GM21786 (cell line): ENCODE data around the gene MRPL42.
"Not testable (repeated sequence)": the region's sequence is repeated elsewhere in the genome, so short reads cannot be mapped to it uniquely, and the experiment has no call there.

Experiments used
- ATAC-seq: cut with Tn5 transposase; IDR thresholded peaks from one replicate; pipeline ENCODE4 v1.9.1; 2021; ENCODE audit not compliant: unreplicated experiment

Gene MRPL42

GRCh38 chr12:93467351-93468007 is at the start of gene MRPL42:
Gene MRPL42 (plus strand): TSS chr12:93467514. CDS start chr12:93469286, 1,772 bp downstream.
- peak; percentile 88 for ATAC-seq

DNA sequence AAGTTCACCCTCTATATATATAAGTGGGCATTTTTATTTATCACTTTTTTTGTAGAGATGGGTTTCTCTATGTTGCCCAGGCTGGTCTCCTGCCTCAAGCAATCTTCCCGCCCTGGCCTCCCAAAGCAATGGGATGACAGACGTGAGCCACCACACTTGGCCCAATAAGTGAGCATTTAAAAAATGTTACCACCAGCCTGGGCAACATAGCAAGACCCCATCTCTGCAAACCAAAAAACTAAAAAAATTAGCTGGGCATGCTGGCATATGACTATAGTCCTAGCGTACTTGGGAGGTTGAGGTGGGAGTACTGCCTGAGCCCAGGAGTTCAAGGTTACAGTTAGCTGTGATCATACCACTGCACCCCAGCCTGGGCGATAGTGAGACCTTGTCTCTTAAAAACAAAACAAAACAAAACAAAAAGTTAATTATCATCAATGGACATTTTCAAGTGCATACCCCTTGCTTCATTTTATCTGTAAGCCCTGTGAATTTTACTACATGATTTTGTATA is 49.3 kb upstream of the MRPL42 start:
- no peak for ATAC-seq

- ATAC-seq: peak; percentile 46
Measured at GRCh38 chr12:93419388-93420034, 47.8 kb upstream of the MRPL42 start.

DNA sequence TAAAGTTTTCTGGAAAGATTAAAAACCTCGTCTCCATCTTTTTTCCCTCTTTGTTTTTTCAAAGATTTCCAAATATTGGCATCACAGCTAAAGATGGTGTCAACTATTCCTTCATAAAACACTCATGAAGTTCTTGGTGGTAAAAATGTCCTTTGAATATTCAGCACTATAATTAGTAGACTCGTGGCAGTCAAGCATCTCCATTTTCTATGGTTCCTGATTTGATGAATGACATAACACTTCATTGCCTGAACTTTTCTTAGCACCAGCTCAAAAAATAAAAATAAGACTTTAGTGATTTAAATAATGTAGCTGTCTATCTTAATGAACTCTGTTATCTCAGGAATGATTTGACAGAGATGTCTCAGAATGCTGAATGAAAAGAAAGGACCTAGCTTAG is 45.3 kb upstream of the MRPL42 start:
- ATAC-seq: no peak

- ATAC-seq: peak; percentile 43
Measured at GRCh38 chr12:93425736-93426411, 41.4 kb upstream of the MRPL42 start.

DNA sequence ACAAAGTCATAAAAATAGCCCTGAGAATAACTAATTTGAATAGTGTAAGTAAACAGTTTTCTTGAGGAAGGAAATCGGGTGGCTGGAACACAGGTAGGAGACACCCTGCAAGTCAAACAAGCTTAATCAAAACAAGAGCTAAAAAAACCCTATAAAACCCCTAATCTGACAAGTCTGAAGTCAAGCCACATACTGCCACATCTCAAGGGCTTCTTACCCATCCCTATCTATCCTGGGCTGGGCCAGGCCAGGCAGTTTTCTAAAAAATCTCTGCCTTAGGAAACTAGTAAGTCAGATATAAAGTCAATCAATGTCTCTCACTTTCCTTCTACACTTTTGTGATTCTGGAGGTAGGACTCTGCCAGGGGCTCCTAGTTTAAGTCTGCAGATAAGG is 40.9 kb upstream of the MRPL42 start:
- peak; percentile 30 for ATAC-seq

DNA sequence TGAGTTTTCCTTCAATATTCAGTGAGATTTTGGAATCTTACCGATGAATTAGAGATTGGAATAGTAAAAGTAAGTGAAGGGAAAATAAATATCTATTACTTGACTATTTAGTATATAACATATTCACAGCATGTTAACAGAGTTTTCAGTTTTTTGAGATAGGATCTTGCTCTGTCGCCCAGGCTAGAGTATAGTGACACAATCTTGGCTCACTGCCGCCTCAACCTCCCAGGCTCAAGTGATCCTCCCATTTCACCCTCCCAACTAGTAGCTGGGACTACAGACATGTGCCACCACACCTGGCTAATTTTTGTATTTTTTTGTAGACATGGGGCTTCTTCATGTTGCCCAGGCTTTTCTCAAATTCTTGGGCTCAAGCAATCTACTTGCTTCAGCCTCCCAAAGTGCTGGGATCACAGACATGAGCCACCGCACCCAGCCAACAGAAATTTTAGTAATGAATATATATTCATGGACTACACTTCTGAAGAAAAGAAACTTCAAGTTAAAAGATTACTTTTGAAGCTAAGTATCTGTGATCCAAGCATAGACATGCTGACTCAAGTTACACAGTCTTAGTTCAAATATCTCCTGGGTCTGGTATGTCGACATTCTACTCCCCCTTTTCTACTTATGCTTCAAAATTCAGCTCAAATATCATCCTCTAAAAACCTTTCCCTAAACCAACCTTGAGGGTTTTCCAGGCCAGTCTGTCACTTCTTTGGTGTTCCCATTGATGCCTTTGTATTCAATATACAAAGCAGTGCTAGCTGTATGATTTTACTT is 39.3 kb upstream of the MRPL42 start:
- no peak for ATAC-seq

DNA sequence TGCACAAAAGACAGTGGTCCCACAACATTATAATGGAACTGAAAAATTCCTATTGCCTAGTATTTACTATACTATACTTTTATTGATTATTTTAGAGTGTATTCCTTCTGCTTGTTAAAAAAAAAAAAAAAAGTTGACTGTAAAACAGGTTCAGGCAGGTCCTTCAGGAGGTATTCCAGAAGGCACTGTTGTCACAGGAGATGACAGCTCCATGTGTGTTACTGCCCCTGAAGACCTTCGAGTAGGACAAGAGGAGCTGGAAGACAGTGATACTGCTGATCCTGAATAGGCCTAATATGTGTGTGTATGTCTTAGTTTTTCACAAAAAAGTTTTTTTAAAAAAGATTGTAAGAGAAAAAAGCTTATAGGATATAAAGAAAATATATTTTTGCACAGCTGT is 37.9 kb upstream of the MRPL42 start:
- ATAC-seq: no peak

- ATAC-seq: no peak
Measured at GRCh38 chr12:93429852-93430251, 37.5 kb upstream of the MRPL42 start.

DNA sequence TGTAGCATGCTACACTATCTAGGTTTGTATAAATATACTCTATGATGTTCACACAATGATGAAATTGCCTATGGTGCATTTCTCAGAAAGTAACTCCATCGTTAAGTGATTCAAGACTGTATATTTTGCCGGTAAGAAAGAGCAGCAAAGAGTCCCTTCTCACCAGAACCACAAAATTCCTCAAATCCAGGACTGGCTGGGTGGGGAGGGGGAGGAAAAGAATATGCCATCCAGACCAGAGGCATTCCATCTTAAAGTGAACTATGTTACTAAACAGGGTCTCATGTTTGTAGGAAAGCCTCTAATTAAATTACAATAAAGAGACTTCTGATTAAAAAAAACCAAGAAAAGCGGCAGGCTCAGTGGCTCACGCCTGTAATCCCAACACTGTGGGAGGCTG is 37.0 kb upstream of the MRPL42 start:
- ATAC-seq: no peak

GRCh38 chr12:93432031-93432430 is 35.3 kb upstream of the MRPL42 start:
- ATAC-seq: not testable (repeated sequence)

- no peak for ATAC-seq
Measured at GRCh38 chr12:93434256-93434865, 33.0 kb upstream of the MRPL42 start.

GRCh38 chr12:93438266-93439050 is 28.9 kb upstream of the MRPL42 start:
- ATAC-seq: no peak

DNA sequence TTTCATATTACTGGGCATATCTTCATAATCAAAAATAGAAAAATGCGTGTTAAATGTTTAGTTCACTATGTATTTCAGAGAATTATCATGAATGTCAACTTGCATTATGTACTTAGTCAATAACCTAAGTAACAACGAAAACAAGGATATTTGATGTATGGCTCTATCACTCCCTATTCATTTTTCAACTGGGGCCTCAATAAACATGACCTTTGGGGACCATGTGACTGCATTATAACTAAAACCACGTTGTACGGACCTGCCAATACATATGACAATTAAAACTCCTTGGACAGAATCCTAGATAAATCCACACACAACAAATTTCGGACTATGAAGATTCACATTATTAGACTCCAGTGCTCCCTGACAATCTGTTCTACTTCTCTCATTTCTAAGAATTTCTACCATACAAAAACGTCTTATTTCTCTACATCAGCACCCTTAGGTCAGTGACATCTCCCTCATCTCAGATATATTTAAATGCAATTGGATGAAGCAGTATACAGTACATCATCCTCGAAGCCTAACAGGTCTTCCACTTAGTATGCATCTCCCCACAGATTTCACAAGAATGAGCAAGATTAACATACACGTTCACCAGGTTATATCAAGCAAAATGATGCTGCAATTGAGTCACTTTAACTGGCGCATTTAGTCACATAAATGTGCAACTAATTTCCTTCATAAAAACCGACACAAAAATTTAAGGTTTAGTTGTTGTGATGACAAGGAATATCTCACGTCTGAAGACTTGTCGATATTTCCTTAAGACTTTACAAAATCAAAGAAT is 27.1 kb upstream of the MRPL42 start:
- ATAC-seq: no peak

DNA sequence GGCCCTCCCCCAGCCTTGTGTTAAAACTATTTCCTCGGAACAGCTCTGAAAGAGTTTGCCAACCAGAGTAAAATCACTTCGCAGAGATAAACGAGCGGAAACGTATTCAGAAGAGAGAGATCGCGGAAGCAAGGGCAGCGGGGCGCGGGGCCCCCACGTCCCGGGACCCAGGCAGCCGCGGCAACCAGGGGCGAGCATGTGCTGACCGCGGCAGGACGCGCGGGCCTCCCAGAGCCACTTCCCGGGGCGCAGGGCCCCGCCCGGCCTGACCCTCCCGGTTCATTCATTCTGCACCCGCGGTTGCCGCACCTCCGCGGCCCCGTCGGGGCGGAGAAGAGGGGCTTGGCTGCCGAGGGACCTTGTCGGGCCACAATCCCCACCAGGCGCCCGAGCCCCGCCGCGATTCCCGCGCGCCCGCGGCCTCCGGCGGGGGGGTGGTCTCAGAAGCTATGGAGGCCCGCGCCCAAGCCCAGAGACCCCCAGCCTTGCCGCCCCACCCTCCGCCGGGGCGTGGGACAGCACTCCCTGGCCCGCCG is 26.2 kb upstream of the MRPL42 start:
- ATAC-seq: no peak

DNA sequence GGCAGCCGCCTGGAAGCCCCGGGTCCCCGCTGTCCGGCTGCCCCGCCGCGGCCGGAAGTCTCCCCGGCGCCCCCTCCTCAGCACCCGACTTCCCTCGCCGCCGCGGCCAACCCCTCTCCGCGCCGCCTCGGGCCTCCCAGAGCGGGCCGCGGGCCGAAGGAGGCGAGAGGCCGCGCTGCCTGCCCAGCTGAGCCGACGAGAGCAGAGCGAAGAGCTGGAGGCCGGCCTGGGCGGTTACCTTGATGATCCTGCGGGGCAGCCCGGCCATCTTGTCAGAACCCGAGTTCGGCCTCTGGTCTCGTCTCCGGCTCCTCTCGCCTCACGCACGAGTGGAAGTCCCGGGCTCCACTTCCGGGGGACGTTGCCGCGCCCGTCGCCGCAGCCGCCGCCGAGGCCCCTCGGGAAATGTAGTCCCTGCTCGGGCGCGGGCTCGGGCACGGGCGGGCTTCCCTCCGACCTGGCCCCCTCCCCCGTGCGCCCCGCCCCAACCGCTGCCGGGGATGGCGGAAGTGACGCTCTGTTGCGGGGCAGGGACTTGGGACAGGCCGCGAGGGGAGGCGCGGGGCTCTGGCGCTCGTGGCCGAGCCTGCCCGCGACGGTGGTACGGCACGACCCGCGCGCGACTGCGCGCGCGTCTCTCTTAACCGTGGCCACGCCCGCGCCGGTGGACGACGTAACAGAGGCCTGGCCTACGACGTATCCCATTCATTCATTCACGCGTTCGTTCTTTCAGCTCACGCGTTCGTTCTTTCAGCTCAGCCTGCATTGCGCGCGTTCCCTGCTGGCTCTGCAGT is 25.5 kb upstream of the MRPL42 start, which contains the start of gene UBE2N:
UBE2N (minus strand) TSS at position 331 of the 794 bp plus-strand sequence; CDS start at position 268, 63 bp downstream.
- ATAC-seq: peak; percentile 79

DNA sequence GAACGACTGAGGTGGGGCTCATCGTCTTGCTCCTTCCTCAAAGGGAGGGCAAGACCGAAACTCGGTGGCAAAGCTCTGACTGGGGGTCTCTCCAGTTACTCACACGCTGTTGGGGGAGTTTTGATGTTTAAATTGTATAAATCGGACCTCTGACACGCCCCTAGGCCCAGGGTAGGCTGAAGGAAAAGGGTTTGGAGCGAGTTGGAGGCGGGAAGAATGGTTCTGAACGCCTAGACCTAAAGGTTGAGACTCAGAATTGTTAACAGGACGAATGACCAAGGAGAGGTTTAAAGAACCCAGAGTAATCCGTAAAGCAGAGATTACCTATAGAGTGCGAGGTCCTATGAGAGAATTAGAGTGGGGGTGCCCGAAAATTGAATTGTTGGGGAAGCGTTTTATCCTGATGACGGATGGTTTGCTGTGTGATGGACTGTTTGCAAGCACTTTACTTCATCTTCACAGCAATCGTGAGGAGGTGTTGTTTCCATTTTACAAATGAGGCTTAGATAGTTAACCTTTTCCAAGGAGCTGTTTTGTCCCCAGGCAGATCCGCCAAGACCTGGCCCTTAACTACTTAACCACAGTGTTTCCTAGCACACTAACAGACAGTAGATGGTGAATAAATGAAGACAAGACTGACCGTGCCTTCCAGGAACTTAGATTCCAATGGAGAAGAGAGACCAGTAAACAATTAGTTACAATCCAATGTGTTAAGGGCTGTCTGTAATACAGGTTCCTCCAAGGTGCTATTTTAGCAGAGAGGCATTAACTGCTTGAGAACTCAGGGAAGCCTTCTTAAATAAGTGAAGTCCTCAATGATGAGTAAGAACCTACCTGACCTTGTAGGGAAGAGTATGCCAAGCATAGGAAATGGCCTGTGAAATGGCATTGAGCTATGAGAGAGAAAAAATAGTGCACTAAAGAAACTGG is 24.6 kb upstream of the MRPL42 start:
- no peak for ATAC-seq
